ENCODE measurements around the gene ARGLU1.

Gene ARGLU1

GRCh38 chr13:106498158-106498557, 69.8 kb downstream of the ARGLU1 start:
- DNase-seq, result peak; percentile 62 to 71

- no peak for DNase-seq
Observed at GRCh38 chr13:106497079-106497478, 70.9 kb downstream of the ARGLU1 start.

GRCh38 chr13:106496072-106496997, 71.6 kb downstream of the ARGLU1 start:
- no peak for DNase-seq

DNA sequence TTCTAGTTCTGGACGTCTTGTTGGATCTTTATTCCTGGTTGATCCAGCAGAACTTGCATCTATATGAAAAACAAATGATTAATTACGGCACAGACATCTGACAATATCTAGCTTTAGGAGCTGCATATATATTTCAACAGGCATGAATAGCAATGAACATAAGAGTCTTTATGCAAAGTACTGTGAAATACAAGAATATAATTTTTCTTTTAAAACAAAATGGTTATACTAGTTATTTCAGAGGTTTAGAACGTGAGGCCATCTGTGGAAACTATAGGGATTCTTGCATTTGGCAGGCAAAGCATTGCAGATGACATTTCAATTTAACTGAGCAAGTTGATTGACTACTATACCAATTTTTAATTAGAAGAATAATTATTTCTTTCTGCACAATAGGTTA, 73.0 kb downstream of the ARGLU1 start:
- DNase-seq, result no peak

DNA sequence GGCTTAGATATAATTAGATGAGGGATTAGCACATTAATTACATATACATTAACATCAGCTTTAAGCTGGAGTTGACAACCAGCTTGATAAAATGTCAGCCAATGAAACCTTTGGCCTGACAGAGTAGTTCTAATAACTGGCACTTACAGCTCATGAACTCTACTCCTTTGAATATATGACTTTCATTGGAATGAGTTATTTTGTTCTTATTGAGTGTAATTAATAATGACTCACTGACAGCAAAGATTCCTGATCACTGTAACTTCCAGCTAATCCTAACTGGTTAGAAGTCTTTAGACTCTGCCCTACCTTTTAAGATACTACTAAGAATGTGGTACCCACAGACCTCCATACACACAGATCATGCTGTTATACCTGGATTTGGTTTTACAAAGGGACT, 73.4 kb downstream of the ARGLU1 start:
- no peak for DNase-seq

GRCh38 chr13:106493533-106494220, 74.3 kb downstream of the ARGLU1 start:
- peak; percentile 99 to 100 for DNase-seq

GRCh38 chr13:106492588-106493475, 75.1 kb downstream of the ARGLU1 start:
- DNase-seq, result no peak

DNA sequence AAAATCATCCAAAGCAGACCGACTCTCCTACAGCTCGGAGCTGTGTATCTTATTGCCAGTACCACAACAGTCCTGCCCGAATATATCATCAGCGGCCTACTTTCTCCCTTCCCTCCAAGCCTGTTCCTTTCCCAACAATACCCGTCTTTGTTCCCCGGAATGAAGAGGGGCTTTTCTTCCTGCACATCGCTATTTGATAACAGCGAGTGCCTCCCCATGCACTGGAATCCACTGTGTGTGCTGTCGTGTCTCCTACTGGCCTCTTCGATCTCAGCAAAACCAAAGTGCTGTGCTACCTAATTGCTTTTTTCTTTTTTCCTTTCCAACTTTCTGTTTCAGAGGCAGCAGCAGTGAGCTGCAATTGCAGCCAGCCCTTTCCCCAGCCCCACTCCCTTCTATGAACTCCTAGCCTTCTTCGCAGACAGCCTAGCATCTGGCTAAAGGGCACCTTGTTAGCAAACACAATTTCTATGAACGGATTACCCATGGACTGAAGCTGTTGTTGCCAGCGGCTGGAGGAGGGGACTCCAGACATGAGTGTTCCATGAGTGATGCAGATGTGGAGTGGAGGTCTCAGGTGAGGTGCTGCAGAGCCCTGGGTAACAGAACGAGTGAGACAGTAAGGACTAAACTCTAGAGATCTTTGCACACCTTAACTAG, 75.9 kb downstream of the ARGLU1 start:
- no peak for DNase-seq

Data from AML-193 (cell line).